Measurements from ENCODE around the gene NUAK2.
A peak's percentile ranks its signal among the peaks of the same experiment; 100 is the strongest.

The NUAK2 gene

DNA sequence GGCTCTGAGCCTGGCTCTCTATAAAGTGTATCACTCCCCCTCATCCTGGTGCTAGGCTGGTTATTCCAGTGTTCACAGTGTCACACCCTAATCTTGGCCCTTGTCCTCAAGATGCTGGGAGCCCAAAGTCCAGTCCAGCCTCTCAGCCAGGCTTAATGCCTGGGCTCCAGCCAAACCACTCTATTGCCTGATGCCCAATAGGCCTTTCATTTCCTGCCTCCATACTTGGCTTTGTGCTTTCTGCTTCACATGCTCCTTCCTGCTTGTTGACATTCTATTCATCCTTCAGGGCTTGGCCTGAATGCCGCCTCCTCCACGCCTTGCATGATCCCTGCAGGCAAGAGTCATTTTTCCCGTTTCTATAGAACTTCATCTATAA lies 33.5 kb upstream of the NUAK2 start:
- TF ChIP-seq, protein P1, sequence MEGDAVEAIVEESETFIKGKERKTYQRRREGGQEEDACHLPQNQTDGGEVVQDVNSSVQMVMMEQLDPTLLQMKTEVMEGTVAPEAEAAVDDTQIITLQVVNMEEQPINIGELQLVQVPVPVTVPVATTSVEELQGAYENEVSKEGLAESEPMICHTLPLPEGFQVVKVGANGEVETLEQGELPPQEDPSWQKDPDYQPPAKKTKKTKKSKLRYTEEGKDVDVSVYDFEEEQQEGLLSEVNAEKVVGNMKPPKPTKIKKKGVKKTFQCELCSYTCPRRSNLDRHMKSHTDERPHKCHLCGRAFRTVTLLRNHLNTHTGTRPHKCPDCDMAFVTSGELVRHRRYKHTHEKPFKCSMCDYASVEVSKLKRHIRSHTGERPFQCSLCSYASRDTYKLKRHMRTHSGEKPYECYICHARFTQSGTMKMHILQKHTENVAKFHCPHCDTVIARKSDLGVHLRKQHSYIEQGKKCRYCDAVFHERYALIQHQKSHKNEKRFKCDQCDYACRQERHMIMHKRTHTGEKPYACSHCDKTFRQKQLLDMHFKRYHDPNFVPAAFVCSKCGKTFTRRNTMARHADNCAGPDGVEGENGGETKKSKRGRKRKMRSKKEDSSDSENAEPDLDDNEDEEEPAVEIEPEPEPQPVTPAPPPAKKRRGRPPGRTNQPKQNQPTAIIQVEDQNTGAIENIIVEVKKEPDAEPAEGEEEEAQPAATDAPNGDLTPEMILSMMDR (IDR thresholded peaks at IDR 0.05; ENCODE audit: poor library complexity, severe bottlenecking), result no peak
- DNase-seq (ENCODE audit: low spot score) (no peak), ATAC-seq (ENCODE audit: low read depth) (0 out of 3 replicates have a peak, but pooled peaks have one; percentile 23)
- H3K36me3 ChIP-seq (ENCODE audit: low read depth), result no peaks in the 10 kb centered on the region
- no peaks in the 10 kb centered on the region for H3K27me3 ChIP-seq (ENCODE audit: insufficient read depth, poor library complexity, severe bottlenecking)
- H3K4me3 ChIP-seq (ENCODE audit: severe bottlenecking), result no peak overlapping the region
- no peaks in the 10 kb centered on the region for H3K9me3 ChIP-seq (ENCODE audit: severe bottlenecking)
- H3K27ac ChIP-seq (ENCODE audit: poor library complexity, severe bottlenecking), result no peak overlapping the region
- no peaks in the 10 kb centered on the region for H3K4me1 ChIP-seq (ENCODE audit: insufficient read depth, poor library complexity, severe bottlenecking)

DNA sequence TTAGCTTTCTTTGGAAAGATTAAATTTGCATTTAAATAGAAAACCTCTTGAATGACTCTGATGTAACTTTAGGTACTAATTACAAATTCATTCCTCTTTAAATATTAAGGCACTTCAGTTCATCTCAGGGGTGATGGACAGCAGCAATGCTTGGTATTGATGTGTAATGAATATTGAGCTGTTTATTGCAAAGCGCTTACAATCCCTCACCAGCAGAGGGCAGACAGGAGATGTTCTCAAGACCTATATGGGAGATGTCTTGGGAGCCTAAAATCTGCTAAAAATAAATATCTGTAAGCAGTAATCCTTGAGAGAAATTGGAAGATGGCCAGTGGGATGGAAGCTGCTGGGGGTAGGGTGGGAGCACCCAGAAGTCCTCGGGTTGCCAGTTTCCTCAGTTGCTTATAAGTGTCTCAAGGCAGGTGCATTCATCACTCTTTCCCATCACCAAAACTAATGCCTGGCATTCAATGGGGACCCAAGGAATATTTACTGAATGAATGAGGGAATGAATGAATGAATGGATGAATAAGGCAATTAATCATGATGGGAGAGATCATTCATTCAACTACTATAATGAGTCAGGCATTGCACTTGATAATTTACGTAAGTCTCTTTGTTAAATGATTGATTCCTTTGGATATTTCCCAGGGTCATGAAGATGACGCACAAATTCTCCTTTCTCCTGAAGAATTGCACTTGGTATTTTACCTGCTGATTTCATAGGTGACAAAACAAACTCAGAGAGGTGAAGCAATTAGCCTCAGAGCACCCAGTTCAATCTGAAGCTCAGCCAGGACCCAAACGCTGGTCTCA lies 32.9 kb upstream of the NUAK2 start:
- TF ChIP-seq, protein P1 (IDR thresholded peaks at IDR 0.05; ENCODE audit: poor library complexity, severe bottlenecking), result peak; percentile 93
- DNase-seq (ENCODE audit: low spot score) (no peak), ATAC-seq (ENCODE audit: low read depth) (peak; percentile 48; the same call in 1 of the 3 replicates)
- no peaks in the 10 kb centered on the region for H3K4me1 ChIP-seq (ENCODE audit: insufficient read depth, poor library complexity, severe bottlenecking)
- H3K9me3 ChIP-seq (ENCODE audit: severe bottlenecking), result no peaks in the 10 kb centered on the region
- no peaks in the 10 kb centered on the region for H3K27me3 ChIP-seq (ENCODE audit: insufficient read depth, poor library complexity, severe bottlenecking)
- no peak overlapping the region for H3K4me3 ChIP-seq (ENCODE audit: severe bottlenecking)
- no peak overlapping the region for H3K27ac ChIP-seq (ENCODE audit: poor library complexity, severe bottlenecking)
- H3K36me3 ChIP-seq (ENCODE audit: low read depth), result no peaks in the 10 kb centered on the region

DNA sequence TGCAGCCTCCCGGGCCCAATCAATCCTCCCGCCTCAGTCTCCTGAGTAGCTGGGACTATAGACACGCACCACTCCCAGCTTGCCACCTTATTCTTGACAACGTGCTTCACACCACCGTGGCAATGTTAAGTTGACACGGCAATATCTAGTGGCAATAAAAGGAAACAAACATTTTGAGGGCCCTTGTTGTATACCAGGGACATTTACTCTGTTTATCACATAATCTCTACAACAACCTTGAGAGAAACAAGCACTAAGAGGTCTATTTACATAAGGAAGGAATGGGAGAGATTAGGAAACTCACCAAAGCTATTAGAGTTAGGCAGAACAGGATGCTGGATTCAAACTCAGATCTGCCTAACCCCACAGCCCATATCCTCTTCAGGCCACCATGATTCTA lies 32.1 kb upstream of the NUAK2 start:
- DNase-seq (ENCODE audit: low spot score) (no peak), ATAC-seq (ENCODE audit: low read depth) (no peak)
- no peak overlapping the region for H3K27ac ChIP-seq (ENCODE audit: poor library complexity, severe bottlenecking)
- no peaks in the 10 kb centered on the region for H3K9me3 ChIP-seq (ENCODE audit: severe bottlenecking)
- no peak overlapping the region for H3K4me3 ChIP-seq (ENCODE audit: severe bottlenecking)
- TF ChIP-seq, protein P1 (IDR thresholded peaks at IDR 0.05; ENCODE audit: poor library complexity, severe bottlenecking), result no peak
- H3K36me3 ChIP-seq (ENCODE audit: low read depth), result no peaks in the 10 kb centered on the region
- H3K4me1 ChIP-seq (ENCODE audit: insufficient read depth, poor library complexity, severe bottlenecking), result no peaks in the 10 kb centered on the region
- no peaks in the 10 kb centered on the region for H3K27me3 ChIP-seq (ENCODE audit: insufficient read depth, poor library complexity, severe bottlenecking)

DNA sequence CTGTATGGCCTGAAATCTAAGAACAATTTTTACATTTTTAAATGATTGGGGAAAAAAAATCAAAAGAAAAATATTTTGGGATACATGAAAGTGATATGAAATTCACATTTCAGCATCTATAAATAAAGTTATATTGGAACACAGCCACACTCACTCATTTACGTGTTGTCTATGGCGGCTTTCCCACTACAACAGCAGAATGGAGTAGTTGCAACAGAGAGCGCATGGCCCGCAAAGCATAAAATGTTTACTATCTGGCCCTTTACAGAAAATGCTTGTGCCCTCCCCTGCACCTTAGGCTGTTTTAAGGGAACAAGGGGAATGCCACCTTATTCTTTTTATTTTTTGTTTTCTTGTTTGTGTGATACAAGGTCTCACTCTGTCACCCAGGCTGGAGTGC lies 31.6 kb upstream of the NUAK2 start:
- Histone ChIP-seq H3K36me3 (ENCODE audit: low read depth) (no peaks in the 10 kb centered on the region), H3K27ac (ENCODE audit: poor library complexity, severe bottlenecking) (no peak overlapping the region), H3K9me3 (ENCODE audit: severe bottlenecking) (no peaks in the 10 kb centered on the region), H3K27me3 (ENCODE audit: insufficient read depth, poor library complexity, severe bottlenecking) (no peaks in the 10 kb centered on the region), H3K4me1 (ENCODE audit: insufficient read depth, poor library complexity, severe bottlenecking) (no peaks in the 10 kb centered on the region), H3K4me3 (ENCODE audit: severe bottlenecking) (no peak overlapping the region)
- DNase-seq (ENCODE audit: low spot score) (no peak), ATAC-seq (ENCODE audit: low read depth) (no peak)
- TF ChIP-seq, protein P1 (IDR thresholded peaks at IDR 0.05; ENCODE audit: poor library complexity, severe bottlenecking), result no peak
